ENCODE data around the gene DPPA5.
"Not testable (repeated sequence)": the region's sequence is repeated elsewhere in the genome, so short reads cannot be mapped to it uniquely, and the experiment has no call there.

Gene DPPA5

GRCh38 chr6:73364549-73364948, 10.5 kb upstream of the DPPA5 start:
- in situ Hi-C loops (cut with HindIII; ENCODE audit: low sequenced_read_pairs): no loop called here

GRCh38 chr6:73364121-73364520, 10.0 kb upstream of the DPPA5 start:
- in situ Hi-C loops (cut with HindIII; ENCODE audit: low sequenced_read_pairs): no loop called here

- in situ Hi-C loops (cut with HindIII; ENCODE audit: low sequenced_read_pairs): no loop called here
Observed at GRCh38 chr6:73363537-73363875, 9.4 kb upstream of the DPPA5 start.

GRCh38 chr6:73362869-73363536, 8.9 kb upstream of the DPPA5 start:
- in situ Hi-C loops (cut with HindIII; ENCODE audit: low sequenced_read_pairs): no loop called here

- in situ Hi-C loops (cut with HindIII; ENCODE audit: low sequenced_read_pairs): no loop called here
Observed at GRCh38 chr6:73362358-73362757, 8.3 kb upstream of the DPPA5 start, which contains the start of gene KHDC3L. TSS of gene KHDC3L (plus strand) at chr6:73362658. CDS start at chr6:73362730, 72 bp downstream.

- in situ Hi-C loops (cut with HindIII; ENCODE audit: low sequenced_read_pairs): no loop called here
Observed at GRCh38 chr6:73349311-73349710, 4.8 kb downstream of the DPPA5 start.

GRCh38 chr6:73348550-73349204, 5.4 kb downstream of the DPPA5 start:
- in situ Hi-C loops (cut with HindIII; ENCODE audit: low sequenced_read_pairs): no loop called here

GRCh38 chr6:73343164-73343563, 10.9 kb downstream of the DPPA5 start:
- in situ Hi-C loops (cut with HindIII; ENCODE audit: low sequenced_read_pairs): no loop called here

- in situ Hi-C loops (cut with HindIII; ENCODE audit: low sequenced_read_pairs): no loop called here
Observed at GRCh38 chr6:73342174-73342573, 11.9 kb downstream of the DPPA5 start.

GRCh38 chr6:73341335-73341734, 12.7 kb downstream of the DPPA5 start:
- in situ Hi-C loops (cut with HindIII; ENCODE audit: low sequenced_read_pairs): no loop called here

- in situ Hi-C loops (cut with HindIII; ENCODE audit: low sequenced_read_pairs): no loop called here
Observed at GRCh38 chr6:73340048-73340447, 14.0 kb downstream of the DPPA5 start.

- in situ Hi-C loops (cut with HindIII; ENCODE audit: low sequenced_read_pairs): no loop called here
Observed at GRCh38 chr6:73339340-73339739, 14.7 kb downstream of the DPPA5 start.

- in situ Hi-C loops (cut with HindIII; ENCODE audit: low sequenced_read_pairs): loop anchor here (5.0 kb wide), 1 partner anchor 83 kb away; no protein-coding TSS in a partner anchor
Observed at GRCh38 chr6:73329201-73329600, 24.9 kb downstream of the DPPA5 start.

GRCh38 chr6:73328790-73329189, 25.3 kb downstream of the DPPA5 start:
- in situ Hi-C loops (cut with HindIII; ENCODE audit: low sequenced_read_pairs): loop anchor here (5.0 kb wide), 1 partner anchor 84 kb away; no protein-coding TSS in a partner anchor

- in situ Hi-C loops (cut with HindIII; ENCODE audit: low sequenced_read_pairs): loop anchor here (5.0 kb wide), 1 partner anchor 87 kb away; no protein-coding TSS in a partner anchor
Observed at GRCh38 chr6:73325656-73326055, 28.4 kb downstream of the DPPA5 start.

GRCh38 chr6:73323323-73323722, 30.8 kb downstream of the DPPA5 start:
- in situ Hi-C loops (cut with HindIII; ENCODE audit: low sequenced_read_pairs): no loop called here

GRCh38 chr6:73314577-73315492, 39.2 kb downstream of the DPPA5 start:
- in situ Hi-C loops (cut with HindIII; ENCODE audit: low sequenced_read_pairs): no loop called here

GRCh38 chr6:73310503-73310845, 43.6 kb downstream of the DPPA5 start:
- in situ Hi-C loops (cut with HindIII; ENCODE audit: low sequenced_read_pairs): not testable (repeated sequence)

GRCh38 chr6:73309785-73310502, 44.1 kb downstream of the DPPA5 start:
- in situ Hi-C loops (cut with HindIII; ENCODE audit: low sequenced_read_pairs): no loop called here

GRCh38 chr6:73309535-73309784, 44.6 kb downstream of the DPPA5 start:
- in situ Hi-C loops (cut with HindIII; ENCODE audit: low sequenced_read_pairs): no loop called here
